HG03139 (cell line): ENCODE data around the gene FAM3D.

Experiments used
- ATAC-seq: cut with Tn5 transposase; IDR thresholded peaks from one replicate; pipeline ENCODE4 v1.9.1; 2021; ENCODE audit not compliant: unreplicated experiment

Gene FAM3D

DNA sequence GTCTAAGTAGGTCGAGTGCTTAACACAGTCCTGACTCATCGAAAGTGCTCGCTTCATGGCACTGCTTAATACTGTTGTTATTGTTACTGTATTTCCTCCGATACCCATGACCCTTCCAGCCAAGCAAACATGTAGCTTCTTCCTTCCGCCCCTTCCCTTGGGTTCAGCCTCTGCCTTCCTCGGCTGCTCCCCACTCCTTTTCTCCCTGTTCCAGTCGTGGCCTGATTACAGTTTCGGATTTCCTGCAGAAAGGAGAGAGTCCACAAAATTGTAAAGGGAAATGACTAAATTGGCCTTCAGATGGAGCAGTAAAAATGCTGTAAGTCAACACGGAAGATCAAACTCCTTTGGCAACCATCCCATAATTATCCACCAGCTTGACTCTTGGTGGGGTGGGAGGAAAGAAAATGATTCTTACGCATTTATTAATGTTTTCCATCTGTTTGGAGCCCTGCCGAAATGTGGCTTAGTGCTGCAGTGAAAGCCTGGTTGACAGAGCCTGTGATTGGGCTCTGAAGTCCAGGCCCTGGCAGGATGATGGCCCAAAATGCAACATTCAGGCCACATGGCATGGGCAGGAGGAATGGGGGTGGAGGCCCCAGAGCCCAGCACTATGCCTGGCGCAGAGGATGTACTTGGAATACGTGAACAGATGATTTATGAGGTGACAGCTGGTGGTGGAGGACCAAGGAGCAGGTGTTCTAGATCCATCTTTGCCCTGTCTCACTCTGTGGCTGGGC lies 37.6 kb downstream of the FAM3D start:
- no peak for ATAC-seq

DNA sequence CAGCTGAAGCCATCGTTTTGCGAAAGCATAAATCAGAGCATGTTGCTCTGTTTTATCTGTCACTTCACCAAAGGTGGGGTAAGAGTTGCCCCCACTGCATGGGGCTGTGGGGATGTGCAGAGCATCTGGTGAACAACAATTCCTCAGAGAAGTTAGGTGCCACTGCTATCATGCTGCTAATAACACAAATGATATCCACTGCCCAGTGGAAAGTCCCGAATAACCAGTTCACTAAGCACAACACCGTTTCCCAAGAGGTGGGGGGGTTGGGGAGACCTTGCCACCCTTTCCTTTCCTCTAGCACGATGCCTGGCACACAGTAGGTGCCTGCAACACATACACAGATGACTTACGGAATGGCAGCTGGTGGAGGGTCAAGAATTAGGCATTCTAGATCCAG lies 38.6 kb downstream of the FAM3D start:
- ATAC-seq, result no peak

DNA sequence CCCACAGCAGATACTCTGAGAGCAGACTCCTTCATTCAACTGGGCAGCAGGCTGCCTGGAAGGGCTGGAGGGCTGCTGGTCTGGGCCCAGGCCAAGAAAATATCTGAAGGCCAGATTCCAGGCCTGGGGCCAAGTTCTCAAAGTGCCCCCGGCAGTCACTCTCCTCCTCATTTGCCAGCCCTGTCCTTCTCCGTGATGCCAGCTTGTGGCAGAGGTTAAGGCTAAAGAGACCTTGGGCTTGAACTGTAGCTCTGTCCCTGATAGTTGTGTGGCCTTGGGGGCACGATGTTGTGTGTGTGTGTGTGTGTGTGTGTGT lies 39.0 kb downstream of the FAM3D start:
- no peak for ATAC-seq

DNA sequence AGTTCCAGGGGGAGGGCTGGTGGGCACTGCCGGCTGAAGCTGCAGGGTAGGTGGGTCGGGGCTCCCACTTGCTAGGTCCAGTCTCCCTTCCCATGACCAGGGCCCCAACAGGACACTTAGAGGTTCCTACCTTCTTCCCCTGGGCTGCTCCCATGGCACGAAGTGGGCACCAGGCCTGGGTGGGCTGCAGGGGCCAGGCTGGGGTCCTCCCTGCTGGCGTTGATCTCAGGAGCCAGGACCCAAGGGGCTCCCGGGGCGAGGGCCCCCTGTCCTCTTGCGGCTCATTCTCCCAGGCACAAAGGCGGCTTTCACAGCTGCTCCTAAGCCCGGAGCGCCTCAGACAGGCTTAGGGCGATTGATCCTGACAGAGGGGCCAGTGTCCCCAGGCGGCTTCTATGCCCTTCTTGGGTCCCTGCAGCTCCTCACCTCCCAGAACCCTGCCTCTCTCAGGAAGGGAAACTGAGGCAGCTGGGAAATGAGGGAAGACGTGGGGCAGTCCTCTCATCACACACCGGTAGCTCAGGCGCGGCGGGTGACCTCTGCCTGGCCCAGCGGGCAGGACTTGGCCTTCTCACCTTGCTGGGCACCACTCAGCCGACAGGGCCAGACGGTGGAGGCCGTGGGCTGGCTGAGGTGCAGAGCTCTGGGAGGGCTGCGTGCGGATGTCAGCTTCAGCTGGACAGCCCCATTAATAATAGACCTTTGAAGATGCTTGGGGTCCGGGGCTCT lies 39.6 kb downstream of the FAM3D start:
- ATAC-seq, result no peak

DNA sequence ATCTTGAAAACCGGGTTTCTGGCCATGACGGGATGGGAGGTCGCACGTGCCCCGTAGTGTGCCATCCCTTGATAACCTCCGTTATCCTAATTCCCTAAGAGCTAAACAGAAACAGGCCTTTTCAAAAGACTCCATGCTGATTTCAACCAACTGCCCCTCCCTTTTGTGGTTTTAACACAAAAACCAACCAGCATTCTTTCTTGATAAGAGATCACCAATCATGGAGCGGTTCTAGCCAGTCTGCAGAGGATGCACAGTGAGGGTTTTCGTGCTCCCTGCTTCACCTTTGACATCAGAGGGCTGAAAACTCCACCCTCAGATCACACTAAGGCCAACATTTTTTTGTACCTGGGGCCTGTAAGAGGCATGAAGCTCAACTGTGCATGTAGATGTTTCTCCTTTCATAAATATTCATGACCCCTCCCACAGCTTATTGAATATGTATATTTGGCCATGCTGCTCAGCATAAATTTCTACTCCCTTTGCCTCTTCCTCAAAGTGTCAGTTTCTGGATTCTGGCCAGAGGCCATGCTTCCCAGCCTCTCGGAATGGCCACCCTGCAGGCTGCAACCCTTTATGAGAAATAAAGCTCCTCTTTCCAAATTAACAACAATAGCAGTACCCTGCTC lies 41.3 kb downstream of the FAM3D start:
- no peak for ATAC-seq

DNA sequence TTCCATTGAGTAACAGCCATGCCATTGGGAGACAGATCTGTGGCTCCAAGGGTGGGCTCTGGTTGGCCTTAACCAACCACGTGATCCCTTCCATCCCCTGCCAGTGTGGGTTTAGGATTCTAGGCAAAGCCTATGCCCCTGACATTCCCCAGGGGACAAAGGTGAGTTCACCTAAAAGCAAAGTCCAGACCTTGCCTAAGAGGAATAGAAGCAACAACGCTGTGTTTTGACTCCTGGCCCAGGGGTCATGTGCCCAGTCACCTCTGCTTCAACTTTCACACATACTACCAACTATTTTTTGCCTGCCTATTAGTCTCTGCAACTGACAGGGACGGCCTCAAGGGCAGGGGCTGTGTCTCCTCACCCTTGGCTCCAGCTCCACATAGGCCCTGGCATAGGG lies 42.0 kb downstream of the FAM3D start:
- ATAC-seq, result no peak

DNA sequence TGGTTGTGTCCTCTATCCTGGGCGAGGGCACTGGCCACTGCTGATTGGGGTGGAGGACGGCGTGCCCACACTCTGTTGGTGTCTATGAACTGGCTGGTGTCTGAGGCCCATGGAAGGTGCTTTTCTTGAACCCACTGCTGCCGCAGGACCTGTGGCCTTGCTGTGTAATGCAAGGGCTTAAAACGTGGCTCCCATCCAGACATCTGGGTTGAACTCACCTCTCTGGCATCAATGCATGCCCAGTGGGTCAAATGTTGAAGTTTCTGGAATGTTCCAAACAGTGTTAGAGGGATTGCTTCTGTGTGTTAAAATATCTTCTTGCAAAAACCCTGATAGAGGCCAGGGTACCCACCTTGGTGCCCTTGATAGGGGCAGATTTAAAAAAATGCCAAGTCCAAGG lies 42.6 kb downstream of the FAM3D start:
- ATAC-seq, result no peak

DNA sequence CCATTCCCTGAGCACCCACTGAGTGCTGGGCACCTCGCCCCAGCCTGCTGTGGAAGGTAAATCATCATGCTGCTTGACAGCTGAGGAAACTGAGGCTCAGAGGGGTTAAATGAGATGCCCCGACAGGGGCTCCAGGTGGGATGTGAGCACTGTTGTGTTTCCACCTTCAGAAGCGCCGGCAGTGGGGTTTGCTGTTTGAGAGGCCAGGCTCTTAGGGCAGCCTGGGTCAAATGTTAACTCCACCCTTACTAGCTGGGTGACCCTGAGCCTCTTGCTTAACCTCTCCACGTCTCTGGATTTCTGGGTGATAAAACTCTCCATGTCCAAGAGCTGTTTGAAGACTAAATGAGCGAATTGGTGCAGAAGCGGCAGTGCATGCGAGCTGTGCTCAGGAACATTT lies 43.1 kb downstream of the FAM3D start:
- ATAC-seq, result no peak

DNA sequence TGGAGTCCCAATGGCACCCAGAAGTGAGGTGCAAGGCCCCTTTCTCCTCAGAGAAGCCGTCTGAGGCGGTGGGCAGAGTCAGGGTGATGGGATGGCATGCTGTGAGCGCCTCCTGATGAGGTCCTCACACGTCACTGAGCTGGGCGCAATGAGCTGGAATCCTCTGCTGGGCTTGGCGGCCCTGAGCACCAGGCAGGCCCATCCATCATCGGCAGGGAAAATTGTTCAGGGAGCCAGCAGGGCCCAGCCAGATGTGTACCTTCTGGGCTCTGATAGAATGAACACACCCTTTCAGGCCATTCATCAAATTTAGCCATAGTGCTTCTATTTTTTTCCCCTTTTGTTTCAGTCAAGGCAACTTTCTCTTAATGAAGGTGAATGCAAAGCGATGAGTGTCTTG lies 43.7 kb downstream of the FAM3D start:
- ATAC-seq, result no peak

DNA sequence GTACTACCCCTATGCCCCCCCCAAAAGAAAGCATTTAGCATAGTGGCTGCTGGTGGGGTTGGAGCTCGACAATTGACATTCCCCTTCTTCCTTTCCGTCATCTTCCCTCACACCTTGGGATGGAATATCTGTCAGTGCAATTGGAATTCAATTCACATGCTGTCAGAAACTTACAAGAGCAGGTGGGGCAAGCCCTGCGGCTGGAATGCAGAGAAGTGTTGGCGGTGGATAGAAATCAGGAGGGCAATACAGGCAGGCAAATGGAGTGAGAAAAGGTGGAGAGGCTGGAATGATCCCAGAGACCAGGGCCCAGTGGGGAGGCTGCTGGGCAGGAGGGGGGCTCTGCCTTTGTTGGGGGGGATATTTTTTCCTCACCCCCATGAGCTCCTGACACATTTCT lies 44.1 kb downstream of the FAM3D start:
- no peak for ATAC-seq

DNA sequence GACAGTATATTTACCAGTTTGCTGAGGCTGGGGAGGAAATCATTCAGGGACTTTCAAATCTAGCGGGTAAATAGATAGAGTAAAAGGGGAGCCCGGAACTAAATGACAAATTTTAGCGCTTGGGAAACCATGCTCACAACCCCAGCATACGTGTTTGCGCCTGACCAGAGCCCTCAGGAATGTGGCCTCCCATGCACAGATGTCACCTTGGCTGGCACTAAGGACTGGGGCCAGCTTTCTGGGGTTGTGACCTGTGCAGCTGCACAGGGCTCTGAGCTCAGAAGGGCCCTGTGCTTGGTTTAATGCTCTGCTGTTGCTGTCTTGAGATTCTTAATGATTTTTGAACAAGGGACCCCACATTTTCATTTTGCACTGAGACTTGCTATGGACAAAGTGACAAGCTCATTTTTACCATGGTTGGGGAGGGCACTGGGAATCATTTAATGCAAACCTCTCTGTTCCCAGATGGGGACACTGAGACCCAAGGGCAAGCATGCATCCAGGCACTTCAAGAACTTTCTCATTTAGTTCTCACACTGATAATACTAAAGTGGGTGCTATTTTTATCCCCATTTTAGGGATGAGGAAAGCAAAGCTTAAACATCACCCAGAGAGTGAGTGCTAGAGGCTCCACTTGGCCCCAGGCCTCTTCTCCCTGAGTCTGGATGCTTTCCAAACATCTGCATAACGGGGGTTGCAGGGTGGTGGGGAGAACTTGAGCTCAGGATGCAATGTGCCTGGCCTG lies 45.3 kb downstream of the FAM3D start:
- no peak for ATAC-seq

DNA sequence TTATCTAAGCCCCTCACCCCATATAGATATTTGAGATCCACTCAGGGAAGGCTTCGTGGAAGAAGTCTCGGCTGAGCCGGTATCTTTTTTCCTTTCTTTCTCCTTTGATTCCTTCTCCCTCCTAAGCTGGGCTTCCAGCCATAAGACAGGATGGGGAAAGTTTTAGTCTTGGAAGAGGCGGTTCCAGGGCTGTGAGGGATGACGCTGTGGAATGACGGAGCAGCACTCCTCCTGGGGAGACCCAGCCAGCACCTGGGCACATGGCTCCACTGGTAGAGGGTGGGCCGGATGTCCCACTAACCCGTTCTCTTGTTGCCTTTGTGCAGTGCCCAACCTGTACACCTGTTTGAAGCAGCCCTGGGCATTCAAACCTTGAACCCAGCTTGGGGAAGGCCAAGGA lies 46.2 kb downstream of the FAM3D start:
- ATAC-seq, result no peak

DNA sequence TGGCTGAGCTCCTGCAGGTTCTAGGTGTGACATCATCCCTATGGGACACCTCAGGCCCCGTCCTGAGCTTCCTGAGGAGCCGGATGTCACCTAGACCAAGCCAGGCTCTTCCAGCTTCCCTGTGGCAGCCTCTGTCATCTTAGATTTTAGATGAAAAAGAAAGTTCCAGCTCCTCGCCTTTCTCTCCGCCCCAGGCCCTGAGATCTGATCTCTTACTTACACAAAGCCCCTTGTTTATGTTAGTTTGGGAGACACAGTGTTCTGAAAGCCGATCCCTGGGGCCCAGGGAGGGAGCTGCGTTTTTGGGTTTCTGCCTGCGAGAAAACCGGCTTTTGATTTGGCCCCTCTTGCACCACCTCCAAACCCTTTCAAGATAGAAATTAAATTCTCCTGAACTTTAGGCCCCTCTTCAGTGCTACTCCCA lies 49.2 kb downstream of the FAM3D start:
- ATAC-seq, result no peak

DNA sequence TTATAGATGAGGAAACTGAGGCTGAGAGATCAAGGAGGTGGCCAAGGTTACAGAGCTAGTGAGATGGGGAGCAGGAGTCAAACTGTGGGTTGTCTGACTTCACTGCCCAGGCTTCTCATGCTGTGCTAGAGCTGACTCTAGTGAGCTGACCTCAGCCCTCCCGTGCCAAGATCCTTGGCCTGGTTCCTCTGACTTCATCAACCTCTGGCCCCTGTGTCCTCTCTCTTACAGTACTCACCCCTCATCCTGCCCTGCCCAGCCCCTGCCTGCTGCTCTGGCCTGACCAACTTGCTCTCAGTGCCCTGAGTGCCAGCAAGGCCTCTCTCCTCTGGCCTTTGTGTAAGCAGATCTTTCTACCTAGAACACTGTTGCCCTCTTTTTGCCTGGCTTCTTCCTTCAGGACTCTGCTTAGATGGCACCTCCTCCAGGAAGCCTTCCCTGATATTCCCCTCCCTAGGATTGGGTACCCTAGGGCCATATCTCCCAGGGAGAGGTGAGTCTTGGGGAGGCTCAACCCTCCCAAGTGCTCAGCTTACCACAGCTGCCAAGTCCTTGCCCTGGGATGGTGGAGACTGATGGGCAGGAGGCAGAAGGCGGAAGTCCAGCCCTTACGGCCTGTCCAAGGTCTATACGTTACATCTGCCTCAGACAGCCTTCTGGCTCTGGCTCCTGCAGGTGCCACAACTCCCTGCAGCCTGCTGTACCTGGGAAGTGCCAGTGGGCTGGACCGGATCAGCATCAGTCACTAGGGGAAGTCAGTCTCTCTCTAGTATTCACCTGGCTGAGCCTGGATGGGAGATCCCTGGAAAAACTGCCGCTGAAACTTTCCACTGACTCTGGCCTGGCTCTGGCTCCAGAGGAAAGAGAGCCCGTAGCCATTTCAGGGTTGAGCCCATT lies 53.1 kb downstream of the FAM3D start:
- ATAC-seq, result no peak

DNA sequence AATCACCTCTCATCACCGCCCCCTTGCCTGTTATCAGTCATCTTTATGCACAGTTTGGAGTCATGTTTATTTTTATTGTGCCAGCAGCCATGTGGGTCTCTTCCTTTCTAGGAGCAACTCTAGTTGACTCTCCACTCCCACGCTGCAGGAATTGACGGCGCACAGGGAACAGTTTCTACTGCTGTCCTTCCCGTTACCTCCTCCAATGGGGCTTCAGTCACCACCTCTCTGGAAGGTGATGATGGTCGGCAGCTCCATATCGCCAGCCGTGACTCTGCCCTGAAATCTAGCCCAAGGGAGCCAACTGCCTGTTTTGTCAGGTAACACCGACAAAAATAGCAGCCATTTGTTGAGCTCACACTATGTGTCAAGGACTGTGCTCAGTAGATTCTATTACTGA lies 53.7 kb downstream of the FAM3D start:
- ATAC-seq, result no peak

DNA sequence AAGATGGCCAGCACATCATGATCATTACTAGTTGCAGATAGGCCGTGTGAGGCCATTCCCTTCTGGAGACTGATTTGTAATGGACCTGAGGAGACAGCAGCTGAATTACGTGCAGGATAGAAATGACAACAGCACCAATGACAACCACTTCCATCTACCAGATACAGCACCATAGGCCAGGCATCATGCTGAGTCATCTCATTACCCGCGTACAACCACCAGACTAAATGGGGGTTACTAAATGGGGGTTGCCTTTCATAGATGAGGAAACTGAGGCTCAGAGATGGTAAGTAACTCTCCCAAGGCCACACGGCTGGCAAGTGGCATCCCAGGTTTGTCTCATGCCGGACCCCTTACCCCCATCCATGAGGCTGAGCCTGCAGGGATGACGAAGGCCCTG lies 56.6 kb downstream of the FAM3D start:
- no peak for ATAC-seq

DNA sequence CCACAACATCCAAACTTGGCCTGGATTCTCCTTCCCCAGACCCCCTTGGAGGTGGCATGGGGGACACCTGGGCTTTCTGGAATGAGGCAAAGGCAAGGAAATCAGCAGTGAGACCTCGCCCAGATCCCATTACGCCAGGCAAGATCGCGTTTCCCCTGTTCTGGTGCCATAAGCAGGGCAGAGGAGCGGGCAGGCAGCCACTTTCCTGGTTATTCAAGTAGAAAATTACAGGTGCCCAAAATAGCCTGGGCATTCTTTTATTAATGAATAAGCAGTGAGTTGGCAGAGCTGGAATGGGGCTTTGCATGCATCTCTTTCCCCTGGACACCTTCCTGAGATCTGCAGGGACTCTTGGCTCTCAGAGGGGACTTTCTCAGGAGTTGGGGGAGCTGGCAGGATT lies 57.9 kb downstream of the FAM3D start:
- ATAC-seq, result no peak

DNA sequence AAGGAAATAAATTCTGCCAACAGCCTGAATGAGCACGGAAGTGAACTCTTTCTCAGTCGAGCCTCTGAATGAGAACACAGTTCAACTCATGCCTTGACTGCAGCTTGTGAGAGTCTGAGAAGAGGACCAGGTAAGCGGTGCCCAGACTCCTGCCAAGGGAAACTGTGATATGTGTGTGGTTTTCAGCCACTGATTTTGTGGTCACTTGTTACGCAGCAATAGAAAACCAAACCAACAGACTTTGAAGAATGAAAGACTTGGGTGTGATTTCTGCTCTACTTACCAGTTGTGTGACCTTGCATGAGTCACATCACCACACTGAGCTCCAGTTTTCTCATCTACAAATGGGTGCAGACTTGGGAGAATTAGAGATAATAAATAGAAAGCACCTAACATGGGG lies 58.8 kb downstream of the FAM3D start:
- ATAC-seq, result no peak

DNA sequence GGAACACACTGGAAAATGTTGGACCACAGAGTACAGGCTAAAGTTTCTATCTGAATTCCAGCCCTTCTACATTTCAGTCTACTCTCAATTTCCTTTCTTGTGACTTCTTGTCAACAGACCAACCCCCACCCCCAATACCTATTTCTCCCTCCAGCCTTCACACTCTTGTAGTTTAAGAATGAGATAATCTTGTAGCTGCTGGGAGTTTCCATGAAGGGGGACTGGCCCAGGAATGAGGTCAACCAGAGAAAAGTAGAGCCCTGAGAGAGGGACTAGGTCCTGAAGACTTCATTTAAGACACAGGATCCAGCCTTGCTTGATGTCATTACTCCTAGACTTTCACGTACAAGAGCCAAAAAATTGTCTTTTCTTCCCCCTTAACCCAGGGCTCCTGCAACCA lies 59.9 kb downstream of the FAM3D start:
- no peak for ATAC-seq

DNA sequence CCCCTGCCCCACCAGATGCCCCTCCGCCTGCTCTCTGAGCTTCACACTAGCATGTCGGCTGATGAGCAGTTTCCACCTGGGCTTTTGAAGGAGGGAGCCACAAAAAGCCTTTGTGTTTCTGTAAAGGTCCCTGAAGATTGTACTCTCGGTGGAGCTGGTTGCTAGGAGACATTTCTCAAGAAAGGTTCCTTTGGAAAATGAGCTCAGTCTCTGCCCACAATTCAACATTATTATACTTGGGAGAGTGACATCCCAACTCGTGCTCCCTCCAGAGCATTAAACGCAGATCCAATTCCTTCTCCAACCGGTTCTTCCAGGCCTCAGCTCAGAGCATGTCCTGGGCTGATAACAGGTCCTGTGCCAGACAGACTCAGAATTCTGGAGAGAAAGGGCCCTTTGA lies 62.5 kb downstream of the FAM3D start:
- no peak for ATAC-seq

DNA sequence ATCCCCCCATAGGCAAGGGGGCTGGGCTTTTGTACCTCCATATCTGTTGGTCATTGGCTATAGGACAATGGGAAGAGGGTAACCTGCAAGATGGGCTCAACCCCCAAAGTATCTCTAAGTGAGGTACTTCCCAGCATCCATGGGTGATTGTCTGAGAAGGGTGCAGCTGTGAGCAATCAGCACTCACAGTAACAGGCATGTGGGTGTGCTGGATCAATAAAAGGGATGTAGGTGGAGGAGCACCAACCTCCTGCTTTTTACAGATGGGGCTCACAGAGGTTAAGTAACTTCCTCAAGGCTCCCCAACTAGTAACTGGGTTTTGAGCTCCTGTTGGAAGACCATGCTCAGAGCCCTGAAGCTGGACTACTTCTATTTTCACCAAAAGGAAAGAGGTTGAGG lies 63.0 kb downstream of the FAM3D start:
- ATAC-seq, result no peak
